LNCAP (cell line): ENCODE data around the gene PARN.

Experiments
- CTCF ChIP-seq: fragments of 450-650 bp; IDR thresholded peaks from 2 replicates; pipeline ENCODE4 v1.5.1; 2017; ENCODE audit warnings: mild to moderate bottlenecking

The PARN gene

DNA sequence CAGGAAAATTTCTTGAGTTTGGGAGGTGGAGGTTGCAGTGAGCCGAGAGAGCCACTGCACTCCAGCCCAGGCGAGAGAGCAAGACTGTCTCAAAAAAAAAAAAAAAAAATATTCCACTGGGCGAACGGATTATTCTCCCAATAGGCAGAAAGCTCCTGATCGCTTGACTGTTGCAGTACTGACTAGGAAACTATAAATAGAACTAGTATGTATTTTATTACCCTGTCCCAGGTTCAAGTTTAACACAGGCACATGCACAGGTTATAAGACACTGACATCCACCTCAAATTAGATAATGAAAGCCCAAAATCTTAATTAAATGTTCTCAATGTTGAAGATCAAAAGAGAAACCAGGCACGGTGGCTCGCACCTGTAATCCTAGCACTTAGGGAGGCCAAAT, 11.5 kb downstream of the PARN start:
- TF ChIP-seq CTCF: no peak

DNA sequence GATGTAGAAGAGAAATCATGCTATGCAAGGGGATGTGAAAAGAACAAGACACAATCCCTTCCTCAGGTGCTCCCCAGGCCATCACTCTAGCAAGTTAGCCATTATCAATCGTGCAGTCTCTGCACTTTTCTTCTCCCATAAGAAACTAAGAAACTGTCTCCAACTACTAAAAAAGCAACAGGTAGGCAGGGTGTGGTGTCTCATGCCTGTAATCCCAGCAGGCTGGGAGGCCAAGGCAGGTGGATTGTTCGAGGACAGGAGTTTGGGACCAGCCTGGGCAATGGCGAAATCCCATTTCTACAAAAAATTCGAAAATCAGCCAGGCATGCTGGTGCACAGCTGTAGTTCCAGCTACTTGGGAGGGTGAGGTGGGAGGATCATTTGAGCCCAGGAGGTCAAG, 13.8 kb downstream of the PARN start:
- TF ChIP-seq CTCF: no peak

GRCh38 chr16:14613991-14614390, 16.1 kb downstream of the PARN start:
- no peak for TF ChIP-seq CTCF

DNA sequence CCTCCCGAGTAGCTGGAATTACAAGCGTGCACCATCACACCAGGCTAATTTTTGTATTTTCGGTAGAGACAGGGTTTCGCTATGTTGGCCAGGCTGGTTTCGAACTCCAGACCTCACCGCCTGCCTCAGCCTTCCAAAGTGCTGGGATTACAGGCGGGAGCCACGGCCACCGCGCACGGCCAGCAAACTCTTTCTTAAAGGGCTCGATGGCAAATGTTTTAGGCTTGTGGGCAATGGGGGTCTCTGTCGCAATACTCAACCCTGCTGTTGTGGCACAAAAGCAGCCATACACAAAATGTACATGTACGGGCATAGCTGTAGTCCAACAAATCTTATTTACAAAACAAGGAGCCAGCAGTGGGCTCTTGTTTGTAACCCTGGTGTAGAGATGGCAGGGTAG, 18.4 kb downstream of the PARN start:
- no peak for TF ChIP-seq CTCF

DNA sequence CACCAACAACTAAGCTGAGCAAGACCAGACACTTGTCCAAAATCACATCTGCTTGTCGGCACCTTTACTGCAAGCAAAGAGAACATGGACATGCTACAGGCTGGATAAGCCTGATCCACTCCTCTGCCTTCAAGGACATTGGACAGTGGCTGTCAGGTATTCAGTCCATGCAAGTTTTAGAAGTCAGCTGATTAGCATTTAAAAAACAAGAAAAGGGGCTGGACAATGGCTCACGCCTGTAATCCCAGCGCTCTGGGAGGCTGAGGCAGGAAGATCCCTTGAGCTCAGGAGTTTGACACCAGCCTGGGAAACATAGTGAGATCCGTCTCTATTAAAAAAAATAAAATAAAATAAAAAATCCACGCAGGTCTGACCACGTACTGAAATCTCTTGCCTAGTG, 20.3 kb downstream of the PARN start:
- TF ChIP-seq CTCF: no peak

DNA sequence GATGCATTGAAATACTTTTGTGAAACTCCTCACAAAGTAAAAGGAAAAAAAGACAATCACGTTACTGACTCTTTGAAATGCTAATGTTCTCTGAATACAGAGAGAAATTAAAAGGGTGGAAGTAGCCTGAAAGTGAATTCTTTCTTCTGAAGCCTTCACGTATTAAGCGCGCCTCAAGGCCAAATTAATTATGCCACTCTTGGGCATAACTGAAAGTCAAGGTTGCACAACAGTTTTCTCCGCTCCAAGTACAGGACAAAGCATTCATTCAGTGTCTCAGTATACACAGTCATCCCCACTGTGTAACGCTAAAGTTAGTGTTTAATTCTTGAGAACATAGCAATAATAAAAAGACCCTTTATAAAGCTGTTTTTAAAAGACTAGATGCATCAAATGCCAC, 21.5 kb downstream of the PARN start:
- no peak for TF ChIP-seq CTCF

- TF ChIP-seq CTCF: no peak
These were observed 21.9 kb downstream of the PARN start for GRCh38 chr16:14608111-14608566.

GRCh38 chr16:14606102-14606501, 24.0 kb downstream of the PARN start:
- no peak for TF ChIP-seq CTCF
